ENCODE measurements around the gene PLA2G6. TPM values are rescaled to one million over a fixed set of nuclear protein-coding genes. Genes with fewer than 3 reads are reported as not detected.
A peak's percentile ranks its signal among the peaks of the same experiment; 100 is the strongest.

Gene PLA2G6
- total RNA-seq, 1 donor from 2014 or later: 16.3 TPM

- DNase-seq (ENCODE audit: low spot score): no peak
- H3K4me1 Mint-ChIP-seq (ENCODE audit: low read depth): peaks cover 44% of the 10 kb centered on the region
- H3K27me3 Mint-ChIP-seq (ENCODE audit: low read depth): no peaks in the 10 kb centered on the region
- TF ChIP-seq CTCF (IDR thresholded peaks at IDR 0.05): no peak
- peak overlapping the region; percentile 68 for H3K27ac Mint-ChIP-seq (ENCODE audit: unreplicated experiment)
- no peaks in the 10 kb centered on the region for H3K36me3 Mint-ChIP-seq (ENCODE audit: low read depth)
- no peaks in the 10 kb centered on the region for H3K9me3 Mint-ChIP-seq (ENCODE audit: low read depth)
- H3K4me3 Mint-ChIP-seq (ENCODE audit: unreplicated experiment): peak overlapping the region; percentile 82
These were observed 22.4 kb upstream of the PLA2G6 start for GRCh38 chr22:38203855-38204514.

- Mint-ChIP-seq H3K9me3 (ENCODE audit: low read depth) (no peaks in the 10 kb centered on the region), H3K27ac (ENCODE audit: unreplicated experiment) (peak overlapping the region; percentile 95), H3K36me3 (ENCODE audit: low read depth) (no peaks in the 10 kb centered on the region), H3K4me3 (ENCODE audit: unreplicated experiment) (peak overlapping the region; percentile 82), H3K4me1 (ENCODE audit: low read depth) (peaks cover 44% of the 10 kb centered on the region), H3K27me3 (ENCODE audit: low read depth) (no peaks in the 10 kb centered on the region)
- no peak for DNase-seq (ENCODE audit: low spot score)
- TF ChIP-seq CTCF (IDR thresholded peaks at IDR 0.05): no peak
These were observed 21.6 kb upstream of the PLA2G6 start for GRCh38 chr22:38203090-38203810.

- peak; percentile 58 for TF ChIP-seq CTCF (IDR thresholded peaks at IDR 0.05)
- no peaks in the 10 kb centered on the region for H3K9me3 Mint-ChIP-seq (ENCODE audit: low read depth)
- peak overlapping the region; percentile 95 for H3K27ac Mint-ChIP-seq (ENCODE audit: unreplicated experiment)
- no peaks in the 10 kb centered on the region for H3K27me3 Mint-ChIP-seq (ENCODE audit: low read depth)
- H3K4me3 Mint-ChIP-seq (ENCODE audit: unreplicated experiment): peak overlapping the region; percentile 82
- H3K36me3 Mint-ChIP-seq (ENCODE audit: low read depth): no peaks in the 10 kb centered on the region
- H3K4me1 Mint-ChIP-seq (ENCODE audit: low read depth): peaks cover 44% of the 10 kb centered on the region
- DNase-seq (ENCODE audit: low spot score): no peak
These were observed 20.9 kb upstream of the PLA2G6 start for GRCh38 chr22:38202437-38203089.

- H3K4me1 Mint-ChIP-seq (ENCODE audit: low read depth): peaks cover 44% of the 10 kb centered on the region
- H3K9me3 Mint-ChIP-seq (ENCODE audit: low read depth): no peaks in the 10 kb centered on the region
- peak within 1 kb of the TSS; percentile 96 for H3K27ac Mint-ChIP-seq (ENCODE audit: unreplicated experiment)
- H3K4me3 Mint-ChIP-seq (ENCODE audit: unreplicated experiment): peak within 1 kb of the TSS; percentile 82
- H3K27me3 Mint-ChIP-seq (ENCODE audit: low read depth): no peaks in the 10 kb centered on the region
- no peaks in the 10 kb centered on the region for H3K36me3 Mint-ChIP-seq (ENCODE audit: low read depth)
- no peak for TF ChIP-seq CTCF (IDR thresholded peaks at IDR 0.05)
- no peak for DNase-seq (ENCODE audit: low spot score)
These were observed 20.2 kb upstream of the PLA2G6 start, which contains the start of gene MAFF for GRCh38 chr22:38201711-38202436. TSS of gene MAFF (plus strand) at chr22:38201994. CDS start at chr22:38213854, 11,860 bp downstream.

- Mint-ChIP-seq H3K4me3 (ENCODE audit: unreplicated experiment) (peak overlapping the region; percentile 79), H3K27me3 (ENCODE audit: low read depth) (no peaks in the 10 kb centered on the region), H3K36me3 (ENCODE audit: low read depth) (no peaks in the 10 kb centered on the region), H3K4me1 (ENCODE audit: low read depth) (peaks cover 44% of the 10 kb centered on the region), H3K9me3 (ENCODE audit: low read depth) (no peaks in the 10 kb centered on the region), H3K27ac (ENCODE audit: unreplicated experiment) (peak overlapping the region; percentile 96)
- no peak for TF ChIP-seq CTCF (IDR thresholded peaks at IDR 0.05)
- no peak for DNase-seq (ENCODE audit: low spot score)
These were observed 19.7 kb upstream of the PLA2G6 start for GRCh38 chr22:38201371-38201710.

Measured in chondrocyte (in vitro differentiated cells).